Measurements from ENCODE around the gene PI4KA. TPM values are rescaled to one million over a fixed set of nuclear protein-coding genes. Genes with fewer than 3 reads are reported as not detected.
A peak's percentile ranks its signal among the peaks of the same experiment; 100 is the strongest.

Gene PI4KA
- total RNA-seq = 100 to 1,000 TPM in 1 of 4 donors, 10 to 100 TPM in 3; 69.8 to 115 (median 82.3) TPM

- H3K27ac ChIP-seq (replicated peaks in 1 of 4) = peak within 1 kb of the TSS; percentile 91 to 97 (median 96)
- H3K4me3 ChIP-seq = peak within 1 kb of the TSS; percentile 76 to 94 (median 92)
- peak; percentile 100 for DNase-seq (ENCODE audit: extremely low spot score)
- peaks cover 0 to 19% (median 6%) of the 10 kb centered on the region in 4 donors for H3K36me3 ChIP-seq
- H3K9me3 ChIP-seq = no peaks in the 10 kb centered on the region
- 2% methylated on average over 16 of the region's 100 CpGs for WGBS
- TF ChIP-seq POLR2AphosphoS5 (IDR thresholded peaks at IDR 0.05) (peak; percentile 91 to 98), POLR2A (IDR thresholded peaks at IDR 0.05; ENCODE audit: low read depth) (peak; percentile 69), EP300 (IDR thresholded peaks at IDR 0.05) (no peak), CTCF (IDR thresholded peaks at IDR 0.05) (peak in 2 of 3 experiments; percentile 6 to 18)
- H3K27me3 ChIP-seq = no peaks in the 10 kb centered on the region
- peaks cover 31 to 70% (median 49%) of the 10 kb centered on the region in 4 donors for H3K4me1 ChIP-seq
- intact Hi-C loops (cut with DNase I) = no loop called here
These were observed at the start of gene PI4KA, which contains the start of gene SNAP29 for GRCh38 chr22:20858615-20859416. PI4KA (minus strand) TSS chr22:20858811; CDS start chr22:20858725, 86 bp downstream. SNAP29 (plus strand) TSS chr22:20859007; CDS start chr22:20859111, 104 bp downstream.

GRCh38 chr22:20906387-20906767 lies 47.8 kb upstream of the PI4KA start:
- Histone ChIP-seq H3K27ac (replicated peaks in 1 of 4) (no peak overlapping the region), H3K27me3 (no peaks in the 10 kb centered on the region), H3K36me3 (no peaks in the 10 kb centered on the region), H3K4me3 (no peak overlapping the region), H3K4me1 (no peaks in the 10 kb centered on the region), H3K9me3 (no peaks in the 10 kb centered on the region)
- DNase-seq (ENCODE audit: extremely low spot score) = no peak
- TF ChIP-seq POLR2A (IDR thresholded peaks at IDR 0.05; ENCODE audit: low read depth) (no peak), CTCF (IDR thresholded peaks at IDR 0.05) (no peak), POLR2AphosphoS5 (IDR thresholded peaks at IDR 0.05) (no peak), EP300 (IDR thresholded peaks at IDR 0.05) (no peak)
- intact Hi-C loops (cut with DNase I) = no loop called here
- 84% methylated on average over 3 of the region's 3 CpGs for WGBS

- Histone ChIP-seq H3K4me1 (no peaks in the 10 kb centered on the region), H3K27me3 (no peaks in the 10 kb centered on the region), H3K9me3 (no peaks in the 10 kb centered on the region), H3K36me3 (no peaks in the 10 kb centered on the region), H3K27ac (replicated peaks in 1 of 4) (no peak overlapping the region), H3K4me3 (no peak overlapping the region)
- no peak for TF ChIP-seq EP300 (IDR thresholded peaks at IDR 0.05)
- no peak for TF ChIP-seq POLR2A (IDR thresholded peaks at IDR 0.05; ENCODE audit: low read depth)
- no peak for TF ChIP-seq POLR2AphosphoS5 (IDR thresholded peaks at IDR 0.05)
- TF ChIP-seq CTCF (IDR thresholded peaks at IDR 0.05) = no peak
- WGBS = 57% methylated on average over 4 of the region's 4 CpGs
- intact Hi-C loops (cut with DNase I) = no loop called here
- DNase-seq (ENCODE audit: extremely low spot score) = no peak
These were observed 47.1 kb upstream of the PI4KA start for GRCh38 chr22:20905415-20906386.

- WGBS = 88% methylated on average over 3 of the region's 3 CpGs
- Histone ChIP-seq H3K36me3 (no peaks in the 10 kb centered on the region), H3K4me3 (no peak overlapping the region), H3K4me1 (no peaks in the 10 kb centered on the region), H3K9me3 (no peaks in the 10 kb centered on the region), H3K27me3 (no peaks in the 10 kb centered on the region), H3K27ac (replicated peaks in 1 of 4) (no peak overlapping the region)
- DNase-seq (ENCODE audit: extremely low spot score) = no peak
- intact Hi-C loops (cut with DNase I) = no loop called here
- TF ChIP-seq POLR2A (IDR thresholded peaks at IDR 0.05; ENCODE audit: low read depth) = no peak
- no peak for TF ChIP-seq CTCF (IDR thresholded peaks at IDR 0.05)
- TF ChIP-seq EP300 (IDR thresholded peaks at IDR 0.05) = no peak
- TF ChIP-seq POLR2AphosphoS5 (IDR thresholded peaks at IDR 0.05) = no peak
These were observed 46.4 kb upstream of the PI4KA start for GRCh38 chr22:20904980-20905355.

All from esophagus muscularis mucosa (tissue), 4 donors.